ENCODE results near the gene SREK1IP1. TPM values are rescaled to one million over a fixed set of nuclear protein-coding genes. Genes with fewer than 3 reads are reported as not detected.
"Not testable (repeated sequence)": the region's sequence is repeated elsewhere in the genome, so short reads cannot be mapped to it uniquely, and the experiment has no call there.

Gene SREK1IP1
- total RNA-seq, 2 experiments from 2014 or later, result 19.4 to 21.8 TPM

DNA sequence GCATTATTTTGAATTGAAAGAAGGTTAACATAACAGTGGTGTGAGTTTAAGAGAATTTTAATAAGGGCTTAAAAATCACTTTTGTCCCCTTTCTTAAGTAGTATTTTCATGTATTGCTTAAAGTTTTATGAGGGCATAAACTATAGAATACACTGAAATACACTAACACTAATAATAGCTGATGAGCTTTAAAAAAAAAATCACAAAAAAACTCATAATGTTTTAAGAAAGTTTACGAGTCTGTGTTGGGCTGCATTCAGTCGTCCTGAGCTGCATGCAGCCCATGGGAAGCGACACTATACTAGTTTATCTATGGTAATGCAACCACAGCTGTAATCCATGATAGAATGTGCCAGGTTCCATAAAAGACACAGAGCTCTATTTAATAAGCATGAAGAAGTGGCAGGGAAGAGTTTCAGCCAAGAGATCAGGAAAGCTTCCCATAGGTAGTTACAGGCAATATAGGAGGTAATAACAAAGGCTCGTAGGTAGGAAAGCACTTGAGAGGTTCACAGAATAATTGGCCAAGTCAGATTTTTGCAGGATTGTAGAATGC lies 4.5 kb downstream of the SREK1IP1 start:
- Mint-ChIP-seq H3K27ac (no peak overlapping the region), H3K4me3 (no peak overlapping the region), H3K27me3 (ENCODE audit: low read depth) (no peaks in the 10 kb centered on the region), H3K36me3 (ENCODE audit: low read depth) (peaks cover 16% of the 10 kb centered on the region), H3K9me3 (ENCODE audit: insufficient read depth) (no peaks in the 10 kb centered on the region), H3K4me1 (ENCODE audit: low read depth) (peaks cover 22% of the 10 kb centered on the region)
- DNase-seq, result no peak
- ChIA-PET CTCF (interaction anchor here (1.3 kb wide), 1 partner anchor 719 kb away, joined by 6 read pairs; no protein-coding TSS in a partner anchor), POLR2A (no interaction called here)
- ATAC-seq, result no peak

DNA sequence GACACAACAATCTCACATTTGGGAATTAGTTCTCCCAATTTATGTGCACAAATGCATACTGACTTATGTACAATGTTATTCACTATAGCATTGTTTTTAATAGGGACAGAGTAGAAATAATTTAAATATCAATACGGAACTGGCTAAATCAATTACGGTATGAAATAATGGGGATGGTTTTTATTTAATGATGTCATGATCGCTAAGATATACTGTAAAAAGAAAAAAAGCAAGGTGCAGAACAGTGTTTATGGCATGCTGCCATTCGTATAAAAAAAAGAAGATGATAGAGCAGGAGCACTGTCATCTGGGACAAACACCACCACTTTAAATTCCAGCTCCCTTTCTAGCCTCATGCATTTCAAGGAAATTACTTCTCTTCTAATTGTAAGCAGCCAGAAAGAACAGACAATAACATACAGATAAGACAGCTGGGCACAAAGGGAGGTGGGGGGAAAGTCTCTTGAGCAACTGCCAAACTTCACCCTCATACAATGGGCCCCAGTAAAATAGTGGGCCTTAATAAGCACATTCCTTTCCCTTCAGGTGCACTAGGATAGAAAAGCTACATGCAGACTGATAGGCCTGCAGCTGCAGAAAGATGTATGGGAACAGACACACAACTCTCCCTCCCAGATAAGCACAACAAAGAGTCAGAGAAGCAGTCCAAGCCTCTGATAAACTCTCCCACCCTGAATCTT lies 8.4 kb downstream of the SREK1IP1 start:
- no peaks in the 10 kb centered on the region for H3K27me3 Mint-ChIP-seq (ENCODE audit: low read depth)
- ChIA-PET POLR2A (no interaction called here), CTCF (no interaction called here)
- H3K36me3 Mint-ChIP-seq (ENCODE audit: low read depth), result peaks cover 9% of the 10 kb centered on the region
- no peaks in the 10 kb centered on the region for H3K9me3 Mint-ChIP-seq (ENCODE audit: insufficient read depth)
- H3K27ac Mint-ChIP-seq, result no peak overlapping the region
- no peaks in the 10 kb centered on the region for H3K4me1 Mint-ChIP-seq (ENCODE audit: low read depth)
- ATAC-seq (no peak), DNase-seq (no peak)
- no peak overlapping the region for H3K4me3 Mint-ChIP-seq

- DNase-seq, result no peak
Measured at GRCh38 chr5:64758901-64759300, 9.6 kb downstream of the SREK1IP1 start.

DNA sequence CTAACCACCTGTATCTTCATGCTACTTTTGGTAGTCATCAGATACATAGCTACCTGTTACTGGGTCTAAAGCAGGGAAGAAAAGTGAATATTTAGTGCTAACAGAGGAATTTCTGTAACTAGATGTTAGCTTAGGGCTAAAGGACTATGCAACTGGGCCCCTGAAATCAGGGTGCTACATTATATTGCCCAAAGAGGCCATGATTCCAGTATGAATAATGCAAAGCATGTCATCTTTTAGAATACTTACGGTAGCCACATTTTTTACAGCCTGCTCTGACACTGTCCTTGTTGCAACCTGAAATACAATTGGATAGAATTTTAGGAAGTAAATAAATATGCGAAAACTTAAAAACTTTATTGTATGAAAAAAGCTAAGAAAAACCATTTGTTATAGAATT lies 14.4 kb downstream of the SREK1IP1 start:
- no peaks in the 10 kb centered on the region for H3K4me1 Mint-ChIP-seq (ENCODE audit: low read depth)
- ChIA-PET POLR2A (interaction anchor here (0.8 kb wide), 1 partner anchor 15 kb away, joined by 3 read pairs; the partner anchor contains the start of gene CWC27), CTCF (interaction anchor here (0.7 to 1.4 kb wide), 3 partner anchors 9 to 167 kb away, joined by 3 read pairs; no protein-coding TSS in a partner anchor)
- no peak for ATAC-seq
- H3K9me3 Mint-ChIP-seq (ENCODE audit: insufficient read depth), result no peaks in the 10 kb centered on the region
- no peak overlapping the region for H3K4me3 Mint-ChIP-seq
- H3K27me3 Mint-ChIP-seq (ENCODE audit: low read depth), result no peaks in the 10 kb centered on the region
- peaks cover 16% of the 10 kb centered on the region for H3K36me3 Mint-ChIP-seq (ENCODE audit: low read depth)
- no peak overlapping the region for H3K27ac Mint-ChIP-seq
- DNase-seq, result no peak

More at GRCh38 chr5:64758901-64759300, 9.6 kb downstream of the SREK1IP1 start:
- H3K36me3 Mint-ChIP-seq (ENCODE audit: low read depth), result peaks cover 12% of the 10 kb centered on the region
- ChIA-PET CTCF (no interaction called here), POLR2A (interaction anchor here (0.9 kb wide), 1 partner anchor 10 kb away, joined by 3 read pairs; the partner anchor contains the start of genes CWC27 and SREK1IP1)
- H3K27ac Mint-ChIP-seq, result no peak overlapping the region
- no peaks in the 10 kb centered on the region for H3K4me1 Mint-ChIP-seq (ENCODE audit: low read depth)
- ATAC-seq, result no peak
- no peak overlapping the region for H3K4me3 Mint-ChIP-seq
- no peaks in the 10 kb centered on the region for H3K27me3 Mint-ChIP-seq (ENCODE audit: low read depth)
- no peaks in the 10 kb centered on the region for H3K9me3 Mint-ChIP-seq (ENCODE audit: insufficient read depth)

- no peaks in the 10 kb centered on the region for H3K27me3 Mint-ChIP-seq (ENCODE audit: low read depth)
- no peaks in the 10 kb centered on the region for H3K9me3 Mint-ChIP-seq (ENCODE audit: insufficient read depth)
- no peaks in the 10 kb centered on the region for H3K4me1 Mint-ChIP-seq (ENCODE audit: low read depth)
- no peak for DNase-seq
- no peak overlapping the region for H3K4me3 Mint-ChIP-seq
- H3K27ac Mint-ChIP-seq, result no peak overlapping the region
- ChIA-PET CTCF (interaction anchor here (1.4 kb wide), 1 partner anchor 10 kb away, joined by 3 read pairs; no protein-coding TSS in a partner anchor), POLR2A (no interaction called here)
- no peak for ATAC-seq
- H3K36me3 Mint-ChIP-seq (ENCODE audit: low read depth), result peaks cover 7% of the 10 kb centered on the region
Measured at GRCh38 chr5:64749385-64749784, 19.1 kb downstream of the SREK1IP1 start.

DNA sequence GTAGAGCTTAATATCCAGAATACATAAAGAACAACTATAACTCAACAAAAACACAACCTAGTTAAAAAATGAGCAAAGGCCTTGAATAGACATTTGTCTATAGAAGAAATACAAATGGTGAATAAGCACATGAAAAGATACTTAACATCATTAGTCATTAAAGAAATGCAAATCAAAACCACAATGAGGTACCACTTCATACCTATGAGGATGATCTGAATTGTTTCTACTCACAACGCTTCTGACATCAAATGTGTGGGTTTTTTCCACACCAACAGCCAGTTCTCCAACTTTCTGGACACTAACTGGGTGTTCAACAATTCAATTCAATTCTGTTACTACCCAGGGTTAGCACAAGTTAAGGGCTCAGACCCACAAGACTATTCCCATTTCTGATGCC lies 22.0 kb downstream of the SREK1IP1 start:
- H3K27ac Mint-ChIP-seq, result no peak overlapping the region
- H3K27me3 Mint-ChIP-seq (ENCODE audit: low read depth), result no peaks in the 10 kb centered on the region
- H3K4me3 Mint-ChIP-seq, result no peak overlapping the region
- H3K36me3 Mint-ChIP-seq (ENCODE audit: low read depth), result peaks cover 2% of the 10 kb centered on the region
- H3K4me1 Mint-ChIP-seq (ENCODE audit: low read depth), result no peaks in the 10 kb centered on the region
- ATAC-seq (no peak), DNase-seq (no peak)
- ChIA-PET POLR2A (no interaction called here), CTCF (interaction anchor here (1.1 kb wide), 1 partner anchor 736 kb away, joined by 3 read pairs; no protein-coding TSS in a partner anchor)
- no peaks in the 10 kb centered on the region for H3K9me3 Mint-ChIP-seq (ENCODE audit: insufficient read depth)

DNA sequence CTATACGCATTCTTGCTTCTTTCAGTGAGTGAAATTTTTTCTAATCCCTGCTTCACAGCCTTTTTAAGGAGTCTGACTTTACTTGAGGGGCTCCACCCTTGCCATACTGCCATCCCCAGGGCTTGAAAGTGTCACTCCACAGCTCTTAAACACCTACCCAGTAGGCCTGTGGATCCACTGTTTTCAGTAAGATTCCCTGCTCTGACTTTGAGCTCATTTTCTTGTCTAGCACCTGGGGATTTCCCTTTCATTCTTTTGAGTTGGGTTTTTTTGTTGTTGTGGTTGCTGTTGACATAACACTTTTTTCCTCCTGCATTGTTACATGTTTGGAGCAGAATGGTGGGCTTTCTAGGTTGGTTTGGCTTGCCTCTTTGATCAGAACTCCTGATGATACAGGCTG lies 23.6 kb downstream of the SREK1IP1 start:
- DNase-seq, result no peak
- no peak for ATAC-seq
- Mint-ChIP-seq H3K27me3 (ENCODE audit: low read depth) (no peaks in the 10 kb centered on the region), H3K9me3 (ENCODE audit: insufficient read depth) (no peaks in the 10 kb centered on the region), H3K4me1 (ENCODE audit: low read depth) (no peaks in the 10 kb centered on the region), H3K27ac (no peak overlapping the region), H3K4me3 (no peak overlapping the region), H3K36me3 (ENCODE audit: low read depth) (peaks cover 2% of the 10 kb centered on the region)
- POLR2A ChIA-PET, result no interaction called here
- CTCF ChIA-PET, result interaction anchor here (0.6 to 1.0 kb wide), 2 partner anchors 9 to 39 kb away, joined by 3 read pairs; no protein-coding TSS in a partner anchor

DNA sequence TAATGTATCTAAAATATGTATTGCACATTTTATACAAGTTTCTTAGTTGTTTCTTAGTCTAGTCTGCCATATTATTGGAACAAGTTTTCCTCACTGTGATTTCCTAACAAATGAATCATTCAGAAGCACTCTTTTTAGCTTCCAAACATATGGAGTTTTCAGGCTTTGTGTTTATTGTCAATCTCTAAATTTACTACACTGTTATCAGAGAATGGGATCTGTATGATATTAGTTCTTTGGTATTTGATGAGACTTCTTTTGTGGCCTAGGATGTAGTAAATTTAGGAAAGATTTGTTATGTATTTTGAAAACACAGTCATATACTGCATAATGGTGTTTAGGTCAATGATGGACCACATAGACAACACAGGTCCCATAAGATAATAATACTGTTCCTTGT lies 25.7 kb downstream of the SREK1IP1 start:
- ATAC-seq (no peak), DNase-seq (no peak)
- no peak overlapping the region for H3K4me3 Mint-ChIP-seq
- H3K36me3 Mint-ChIP-seq (ENCODE audit: low read depth), result peaks cover 10% of the 10 kb centered on the region
- H3K27me3 Mint-ChIP-seq (ENCODE audit: low read depth), result no peaks in the 10 kb centered on the region
- no peaks in the 10 kb centered on the region for H3K4me1 Mint-ChIP-seq (ENCODE audit: low read depth)
- ChIA-PET POLR2A (no interaction called here), CTCF (no interaction called here)
- no peaks in the 10 kb centered on the region for H3K9me3 Mint-ChIP-seq (ENCODE audit: insufficient read depth)
- H3K27ac Mint-ChIP-seq, result no peak overlapping the region

DNA sequence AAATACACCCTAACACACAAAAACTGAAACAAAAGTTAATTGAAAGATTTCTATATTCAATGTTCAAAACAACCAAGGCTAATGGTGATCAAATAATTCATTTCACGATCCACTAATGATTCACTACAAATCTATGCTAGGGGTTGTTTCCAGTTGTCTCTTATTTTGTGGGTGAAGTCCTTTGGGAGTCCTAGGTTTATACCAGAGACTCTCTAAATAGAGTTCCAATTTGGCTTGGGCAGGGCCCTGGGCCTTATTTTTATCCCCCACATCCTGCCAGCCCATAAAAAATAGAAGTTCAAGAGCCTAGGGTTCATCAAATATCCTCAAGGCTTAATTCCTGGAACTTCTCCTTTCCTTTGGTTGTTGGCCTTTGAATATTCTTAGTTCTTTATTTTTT lies 26.1 kb downstream of the SREK1IP1 start:
- POLR2A ChIA-PET, result no interaction called here
- Mint-ChIP-seq H3K27ac (no peak overlapping the region), H3K9me3 (ENCODE audit: insufficient read depth) (no peaks in the 10 kb centered on the region), H3K4me1 (ENCODE audit: low read depth) (no peaks in the 10 kb centered on the region), H3K36me3 (ENCODE audit: low read depth) (peaks cover 11% of the 10 kb centered on the region), H3K4me3 (no peak overlapping the region), H3K27me3 (ENCODE audit: low read depth) (no peaks in the 10 kb centered on the region)
- DNase-seq, result no peak
- no peak for ATAC-seq
- CTCF ChIA-PET, result no interaction called here

DNA sequence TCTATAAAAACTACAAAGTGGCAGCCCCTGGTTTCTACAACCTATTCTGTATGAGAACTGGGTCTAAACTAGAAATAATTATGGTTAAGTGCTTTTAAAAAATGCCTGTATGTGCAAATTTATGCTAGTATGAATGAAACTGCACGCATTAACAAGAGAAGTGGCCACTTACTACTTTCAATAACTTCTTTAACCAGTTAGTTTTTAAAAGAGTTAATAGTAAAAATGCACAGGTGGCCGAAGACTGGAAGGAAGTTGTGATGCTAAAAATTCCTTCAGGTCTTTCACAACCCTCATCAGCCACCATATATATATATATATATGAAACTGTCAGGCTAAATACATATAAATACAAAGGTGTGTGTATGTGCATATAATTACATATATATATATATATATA lies 41.3 kb downstream of the SREK1IP1 start:
- Mint-ChIP-seq H3K36me3 (ENCODE audit: low read depth) (peaks cover 15% of the 10 kb centered on the region), H3K9me3 (ENCODE audit: insufficient read depth) (no peaks in the 10 kb centered on the region)

DNA sequence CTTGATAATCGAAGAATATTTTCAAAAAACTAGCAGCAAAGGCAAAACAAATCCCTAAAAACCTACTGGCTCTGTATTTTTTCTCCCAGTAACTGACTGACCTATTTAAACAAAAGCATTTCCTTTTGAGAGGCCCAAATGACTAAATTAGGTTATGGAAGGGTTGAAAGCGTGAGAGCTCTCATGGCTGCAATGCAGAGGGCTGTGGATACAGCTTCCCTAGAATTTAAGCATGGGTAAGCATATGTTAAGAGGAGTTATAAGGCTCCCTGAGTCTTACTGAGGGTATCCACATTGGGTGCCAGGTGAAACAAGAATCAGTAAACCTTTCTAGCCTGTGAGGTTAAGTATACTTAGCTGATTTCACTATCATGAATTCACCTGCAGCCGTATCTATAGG lies 45.9 kb downstream of the SREK1IP1 start:
- H3K9me3 Mint-ChIP-seq (ENCODE audit: insufficient read depth), result no peaks in the 10 kb centered on the region
- DNase-seq (no peak), ATAC-seq (no peak)
- CTCF ChIA-PET, result no interaction called here
- H3K27ac Mint-ChIP-seq, result no peak overlapping the region
- no peak overlapping the region for H3K4me3 Mint-ChIP-seq
- POLR2A ChIA-PET, result no interaction called here
- H3K36me3 Mint-ChIP-seq (ENCODE audit: low read depth), result peaks cover 10% of the 10 kb centered on the region
- no peaks in the 10 kb centered on the region for H3K27me3 Mint-ChIP-seq (ENCODE audit: low read depth)
- peaks cover 5% of the 10 kb centered on the region for H3K4me1 Mint-ChIP-seq (ENCODE audit: low read depth)

More for the DNA sequence above, 41.3 kb downstream of the SREK1IP1 start:
- Mint-ChIP-seq H3K27ac (no peak overlapping the region), H3K4me3 (no peak overlapping the region), H3K4me1 (ENCODE audit: low read depth) (peaks cover 3% of the 10 kb centered on the region), H3K27me3 (ENCODE audit: low read depth) (no peaks in the 10 kb centered on the region)
- DNase-seq (no peak), ATAC-seq (no peak)
- POLR2A ChIA-PET, result no interaction called here
- CTCF ChIA-PET, result no interaction called here

- DNase-seq; H3K27me3 Mint-ChIP-seq (ENCODE audit: low read depth); H3K4me3 Mint-ChIP-seq; H3K27ac Mint-ChIP-seq; H3K4me1 Mint-ChIP-seq (ENCODE audit: low read depth); POLR2A ChIA-PET; H3K9me3 Mint-ChIP-seq (ENCODE audit: insufficient read depth); CTCF ChIA-PET; H3K36me3 Mint-ChIP-seq (ENCODE audit: low read depth); ATAC-seq: not testable (repeated sequence)
Measured at GRCh38 chr5:64714495-64714894, 54.0 kb downstream of the SREK1IP1 start.
